Endothelial cell (in vitro differentiated cells): ENCODE results near the gene DPYD. TPM values are rescaled to one million over a fixed set of nuclear protein-coding genes. Genes with fewer than 3 reads are reported as not detected.

Experiments
- DNase-seq: peaks from one replicate; pipeline ENCODE4 v3.0.0; 2021; ENCODE audit warnings: low spot score
- H3K27ac Mint-ChIP-seq: one replicate; pipeline ENCODE4 v1.8.0; 2021; ENCODE audit warnings: mixed read lengths, inconsistent platforms; ENCODE audit not compliant: unreplicated experiment
- H3K27me3 Mint-ChIP-seq: one replicate; pipeline ENCODE4 v1.8.0; 2021; ENCODE audit warnings: mild to moderate bottlenecking, moderate library complexity, mixed read lengths, inconsistent platforms; ENCODE audit not compliant: unreplicated experiment
- H3K36me3 Mint-ChIP-seq: one replicate; pipeline ENCODE4 v1.8.0; 2021; ENCODE audit warnings: mild to moderate bottlenecking, low read depth, mixed read lengths, inconsistent platforms; ENCODE audit not compliant: unreplicated experiment
- H3K4me1 Mint-ChIP-seq: one replicate; pipeline ENCODE4 v1.8.0; 2021; ENCODE audit warnings: mild to moderate bottlenecking, mixed read lengths, inconsistent platforms; ENCODE audit not compliant: unreplicated experiment
- H3K4me3 Mint-ChIP-seq: one replicate; pipeline ENCODE4 v1.8.0; 2021; ENCODE audit warnings: mild to moderate bottlenecking, mixed read lengths, inconsistent platforms; ENCODE audit not compliant: unreplicated experiment
- H3K9me3 Mint-ChIP-seq: one replicate; pipeline ENCODE4 v1.8.0; 2021; ENCODE audit warnings: mixed read lengths, inconsistent platforms; ENCODE audit not compliant: unreplicated experiment
- CTCF ChIP-seq: fragments of 200-600 bp; sonication (generic); IDR thresholded peaks from one replicate; pipeline ENCODE4 v1.5.0; 2021; ENCODE audit warnings: antibody characterized with exemption; ENCODE audit not compliant: unreplicated experiment
- total RNA-seq: library from RNA; stranded (reverse); fragmentation: NEBNext Ultra II Directional; extraction: Animal tissue kit (Norgen Biotek cat#: 25700); gene quantifications from one replicate; pipeline ENCODE4 v1.2.1, GENCODE V29; 2021; ENCODE audit not compliant: unreplicated experiment

DPYD gene
- total RNA-seq, 1 donor from 2014 or later, result 3.4 TPM

- no peaks in the 10 kb centered on the region for H3K36me3 Mint-ChIP-seq
- peak; percentile 7 for DNase-seq
These were observed 572.1 kb downstream of the DPYD start for GRCh38 chr1:97348599-97349265.

GRCh38 chr1:97340951-97341350, 579.9 kb downstream of the DPYD start:
- no peaks in the 10 kb centered on the region for H3K27me3 Mint-ChIP-seq
- TF ChIP-seq CTCF, result no peak
- H3K4me1 Mint-ChIP-seq, result peaks cover 6% of the 10 kb centered on the region
- no peak for DNase-seq
- no peak overlapping the region for H3K4me3 Mint-ChIP-seq
- H3K36me3 Mint-ChIP-seq, result no peaks in the 10 kb centered on the region
- no peaks in the 10 kb centered on the region for H3K9me3 Mint-ChIP-seq
- H3K27ac Mint-ChIP-seq, result no peak overlapping the region

More at GRCh38 chr1:97348599-97349265, 572.1 kb downstream of the DPYD start:
- H3K27me3 Mint-ChIP-seq, result no peaks in the 10 kb centered on the region
- peaks cover 46% of the 10 kb centered on the region for H3K4me1 Mint-ChIP-seq
- TF ChIP-seq CTCF, result no peak
- H3K9me3 Mint-ChIP-seq, result no peaks in the 10 kb centered on the region
- H3K4me3 Mint-ChIP-seq, result no peak overlapping the region
- H3K27ac Mint-ChIP-seq, result peak overlapping the region; percentile 97

- H3K36me3 Mint-ChIP-seq, result no peaks in the 10 kb centered on the region
- TF ChIP-seq CTCF, result no peak
- H3K9me3 Mint-ChIP-seq, result no peaks in the 10 kb centered on the region
- H3K4me1 Mint-ChIP-seq, result peaks cover 18% of the 10 kb centered on the region
- no peak for DNase-seq
- H3K27me3 Mint-ChIP-seq, result no peaks in the 10 kb centered on the region
- H3K4me3 Mint-ChIP-seq, result no peak overlapping the region
- no peak overlapping the region for H3K27ac Mint-ChIP-seq
These were observed 582.5 kb downstream of the DPYD start for GRCh38 chr1:97338347-97338746.

GRCh38 chr1:97337250-97338030, 583.4 kb downstream of the DPYD start:
- H3K27me3 Mint-ChIP-seq, result no peaks in the 10 kb centered on the region
- no peak for DNase-seq
- peaks cover 18% of the 10 kb centered on the region for H3K4me1 Mint-ChIP-seq
- H3K36me3 Mint-ChIP-seq, result no peaks in the 10 kb centered on the region
- no peak overlapping the region for H3K27ac Mint-ChIP-seq
- no peak overlapping the region for H3K4me3 Mint-ChIP-seq
- no peaks in the 10 kb centered on the region for H3K9me3 Mint-ChIP-seq
- no peak for TF ChIP-seq CTCF

- H3K4me3 Mint-ChIP-seq, result no peak overlapping the region
- H3K36me3 Mint-ChIP-seq, result no peaks in the 10 kb centered on the region
- H3K27ac Mint-ChIP-seq, result no peak overlapping the region
- H3K9me3 Mint-ChIP-seq, result no peaks in the 10 kb centered on the region
- TF ChIP-seq CTCF, result no peak
- H3K27me3 Mint-ChIP-seq, result no peaks in the 10 kb centered on the region
- no peak for DNase-seq
- peaks cover 15% of the 10 kb centered on the region for H3K4me1 Mint-ChIP-seq
These were observed 586.4 kb downstream of the DPYD start for GRCh38 chr1:97334454-97334853.
